ENCODE measurements around the gene FRMD4A.

- TF ChIP-seq CTCF (IDR thresholded peaks at IDR 0.05) (no peak), EZH2phosphoT487 (IDR thresholded peaks at IDR 0.05) (no peak), EZH2 (IDR thresholded peaks at IDR 0.05) (no peak)
Observed at GRCh38 chr10:14370894-14371293, 40.2 kb upstream of the FRMD4A start.

Data from neural progenitor cell (in vitro differentiated cells).